Suprapubic skin (tissue), 4 donors: ENCODE measurements around the gene RPL35. TPM values are rescaled to one million over a fixed set of nuclear protein-coding genes. Genes with fewer than 3 reads are reported as not detected.

Experiments used
- DNase-seq, 2 donors: peaks; one replicate each; pipeline ENCODE4 v3.0.0-alpha.2; 2019; ENCODE audit warnings: low spot score in 2 of 2
- H3K27ac ChIP-seq: fragments of 200-600 bp; sonication (generic); one replicate; pipeline ENCODE4 v1.5.1; 2019
- H3K27me3 ChIP-seq: fragments of 200-600 bp; sonication (generic); one replicate; pipeline ENCODE4 v1.5.1; 2019
- H3K36me3 ChIP-seq: fragments of 200-600 bp; sonication (generic); one replicate; pipeline ENCODE4 v1.5.1; 2019
- H3K4me1 ChIP-seq: fragments of 200-600 bp; sonication (generic); one replicate; pipeline ENCODE4 v1.5.1; 2019
- H3K4me3 ChIP-seq: fragments of 200-600 bp; sonication (generic); one replicate; pipeline ENCODE4 v1.5.1; 2019; ENCODE audit warnings: mild to moderate bottlenecking
- H3K9me3 ChIP-seq: fragments of 200-600 bp; sonication (generic); one replicate; pipeline ENCODE4 v1.5.1; 2019
- EP300 ChIP-seq: sonication (generic); formaldehyde crosslinking; IDR thresholded peaks from one replicate; pipeline ENCODE4 v1.6.1; 2017; ENCODE audit warnings: antibody characterized with exemption
- POLR2A ChIP-seq, 2 donors: fragments of 450-650 bp; IDR thresholded peaks; one replicate each; pipeline ENCODE4 v1.6.1; 2017; ENCODE audit warnings: antibody characterized with exemption in 2 of 2, mild to moderate bottlenecking in 2 of 2, moderate library complexity in 2 of 2
- POLR2AphosphoS5 ChIP-seq, 3 donors: sonication (generic); formaldehyde crosslinking; IDR thresholded peaks; one replicate each; pipeline ENCODE4 v1.6.1; 2017; ENCODE audit warnings: antibody characterized with exemption in 3 of 3
- WGBS: methylation state at CpG from one replicate; pipeline ENCODE4 v1.1.5; 2018; 5-methylcytosine and 5-hydroxymethylcytosine counted together
- total RNA-seq, 4 donors: library from RNA; depleted of rRNA; stranded (reverse); fragments of >200 nt; gene quantifications; one replicate each; pipeline ENCODE4 v1.1.0, GENCODE V29; 2016
- TF ChIP-seq, protein P1 (sequence below), 2 donors: fragments of 200-600 bp in 1 of 2; fragments of 450-650 bp in 1 of 2; sonication (generic) in 1 of 2; IDR thresholded peaks; one replicate each; pipeline ENCODE4 v1.5.1; 2016 to 2019; ENCODE audit warnings: antibody characterized with exemption in 2 of 2, mild to moderate bottlenecking in 1 of 2, moderate library complexity in 1 of 2

RPL35 gene
- total RNA-seq, 4 donors from 2014 or later: 1,001 to 2,050 (median 1,799) TPM

- Histone ChIP-seq H3K27me3 (no peaks in the 10 kb centered on the region), H3K27ac (peak overlapping the region; percentile 95), H3K4me3 (peak overlapping the region; percentile 92), H3K36me3 (peaks cover 20% of the 10 kb centered on the region), H3K4me1 (peaks cover 63% of the 10 kb centered on the region), H3K9me3 (no peaks in the 10 kb centered on the region)
- 50% methylated on average over 7 of the region's 7 CpGs for WGBS
- TF ChIP-seq POLR2AphosphoS5 (IDR thresholded peaks at IDR 0.05) (no peak), EP300 (no peak), POLR2A (IDR thresholded peaks at IDR 0.05) (no peak)
- TF ChIP-seq, protein P1, sequence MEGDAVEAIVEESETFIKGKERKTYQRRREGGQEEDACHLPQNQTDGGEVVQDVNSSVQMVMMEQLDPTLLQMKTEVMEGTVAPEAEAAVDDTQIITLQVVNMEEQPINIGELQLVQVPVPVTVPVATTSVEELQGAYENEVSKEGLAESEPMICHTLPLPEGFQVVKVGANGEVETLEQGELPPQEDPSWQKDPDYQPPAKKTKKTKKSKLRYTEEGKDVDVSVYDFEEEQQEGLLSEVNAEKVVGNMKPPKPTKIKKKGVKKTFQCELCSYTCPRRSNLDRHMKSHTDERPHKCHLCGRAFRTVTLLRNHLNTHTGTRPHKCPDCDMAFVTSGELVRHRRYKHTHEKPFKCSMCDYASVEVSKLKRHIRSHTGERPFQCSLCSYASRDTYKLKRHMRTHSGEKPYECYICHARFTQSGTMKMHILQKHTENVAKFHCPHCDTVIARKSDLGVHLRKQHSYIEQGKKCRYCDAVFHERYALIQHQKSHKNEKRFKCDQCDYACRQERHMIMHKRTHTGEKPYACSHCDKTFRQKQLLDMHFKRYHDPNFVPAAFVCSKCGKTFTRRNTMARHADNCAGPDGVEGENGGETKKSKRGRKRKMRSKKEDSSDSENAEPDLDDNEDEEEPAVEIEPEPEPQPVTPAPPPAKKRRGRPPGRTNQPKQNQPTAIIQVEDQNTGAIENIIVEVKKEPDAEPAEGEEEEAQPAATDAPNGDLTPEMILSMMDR (IDR thresholded peaks at IDR 0.05): no peak
- no peak for DNase-seq
Observed at GRCh38 chr9:124863371-124863871, 1.7 kb upstream of the RPL35 start.

GRCh38 chr9:124860582-124861341 is 995 bp downstream of the RPL35 start:
- Histone ChIP-seq H3K36me3 (peaks cover 42% of the 10 kb centered on the region), H3K9me3 (no peaks in the 10 kb centered on the region), H3K27ac (peak overlapping the region; percentile 95), H3K4me3 (peak overlapping the region; percentile 92), H3K4me1 (peaks cover 49% of the 10 kb centered on the region), H3K27me3 (no peaks in the 10 kb centered on the region)
- WGBS: 17% methylated on average over 12 of the region's 12 CpGs
- no peak for TF ChIP-seq POLR2A (IDR thresholded peaks at IDR 0.05)
- TF ChIP-seq POLR2AphosphoS5 (IDR thresholded peaks at IDR 0.05): no peak
- no peak for TF ChIP-seq EP300
- TF ChIP-seq, protein P1 (IDR thresholded peaks at IDR 0.05): no peak
- no peak for DNase-seq

DNA sequence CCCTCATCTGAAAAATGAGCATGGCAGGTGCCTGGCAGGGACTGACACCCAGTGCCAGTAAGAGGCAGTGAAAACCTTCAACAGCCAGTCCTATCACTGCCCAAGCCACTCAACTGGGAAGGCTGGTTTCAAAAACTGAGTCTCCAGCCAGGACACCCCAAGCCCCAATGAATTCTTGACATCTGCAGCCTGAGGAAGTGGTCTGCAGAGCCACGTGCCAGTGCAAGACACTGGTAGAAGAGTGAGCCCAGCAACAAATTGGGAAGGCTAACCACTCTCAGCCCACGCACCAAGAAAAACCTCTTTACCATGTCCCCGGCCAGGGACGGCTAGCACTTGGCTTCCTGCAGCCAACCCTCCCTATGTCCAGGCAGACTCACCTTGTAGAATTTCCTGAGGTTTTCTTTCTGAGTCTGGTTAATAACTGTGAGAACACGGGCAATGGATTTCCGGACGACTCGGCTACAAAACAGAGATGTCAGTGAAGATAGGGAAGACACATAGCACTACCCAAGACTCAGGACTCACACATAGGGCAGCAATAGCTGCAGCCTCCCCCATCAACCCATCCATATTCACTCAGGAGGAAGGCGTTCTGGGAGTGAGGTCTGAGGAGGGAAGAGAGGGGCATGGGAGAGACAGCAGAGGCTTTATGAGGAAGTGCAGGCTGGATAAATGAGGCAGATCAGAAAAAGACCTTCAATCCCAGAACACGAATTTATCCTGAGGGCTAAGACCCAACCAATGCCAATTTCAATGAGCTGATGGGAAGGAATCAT is 1.8 kb downstream of the RPL35 start:
- Histone ChIP-seq H3K9me3 (no peaks in the 10 kb centered on the region), H3K4me3 (peak overlapping the region; percentile 92), H3K36me3 (peaks cover 42% of the 10 kb centered on the region), H3K4me1 (peaks cover 49% of the 10 kb centered on the region), H3K27me3 (no peaks in the 10 kb centered on the region), H3K27ac (no peak overlapping the region)
- TF ChIP-seq EP300: no peak
- no peak for TF ChIP-seq POLR2AphosphoS5 (IDR thresholded peaks at IDR 0.05)
- TF ChIP-seq POLR2A (IDR thresholded peaks at IDR 0.05): no peak
- TF ChIP-seq, protein P1 (IDR thresholded peaks at IDR 0.05): no peak
- 41% methylated on average over 10 of the region's 10 CpGs for WGBS
- DNase-seq: no peak

- TF ChIP-seq POLR2AphosphoS5 (IDR thresholded peaks at IDR 0.05): no peak
- TF ChIP-seq EP300: no peak
- TF ChIP-seq, protein P1 (IDR thresholded peaks at IDR 0.05): no peak
- no peak for TF ChIP-seq POLR2A (IDR thresholded peaks at IDR 0.05)
- Histone ChIP-seq H3K27me3 (no peaks in the 10 kb centered on the region), H3K36me3 (peaks cover 42% of the 10 kb centered on the region)
Observed at GRCh38 chr9:124858330-124859046, 3.3 kb downstream of the RPL35 start.

More at GRCh38 chr9:124858330-124859046, 3.3 kb downstream of the RPL35 start:
- Histone ChIP-seq H3K4me1 (peaks cover 41% of the 10 kb centered on the region), H3K27ac (no peak overlapping the region), H3K4me3 (no peak overlapping the region), H3K9me3 (no peaks in the 10 kb centered on the region)
- 58% methylated on average over 8 of the region's 9 CpGs for WGBS
- DNase-seq: no peak
